Measurements from ENCODE around the gene NSRP1.
"Not testable (repeated sequence)": the region's sequence is repeated elsewhere in the genome, so short reads cannot be mapped to it uniquely, and the experiment has no call there.

The NSRP1 gene

DNA sequence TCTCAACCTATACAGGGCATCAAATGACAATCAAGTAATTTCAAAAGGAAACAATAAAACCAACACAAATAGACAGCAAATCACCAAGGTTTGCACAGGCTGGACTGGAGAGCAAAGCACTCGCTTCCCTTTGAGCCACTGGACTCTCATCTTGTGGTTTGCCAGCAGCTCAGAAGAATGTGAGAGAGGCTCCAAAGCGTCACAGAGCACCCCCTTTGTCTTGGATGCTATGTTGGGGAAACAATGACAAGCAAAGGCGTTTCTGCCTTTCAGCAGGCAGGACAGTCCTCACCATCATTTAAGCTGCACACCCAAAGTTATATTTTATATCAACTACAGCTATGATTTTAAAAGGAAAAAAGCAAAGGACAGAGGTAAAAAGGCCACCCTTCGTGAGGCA is 105.6 kb downstream of the NSRP1 start:
- DNase-seq (ENCODE audit: low spot score) = no peak

- no peak for DNase-seq (ENCODE audit: low spot score)
Measured at GRCh38 chr17:30222721-30223175, 106.1 kb downstream of the NSRP1 start.

DNA sequence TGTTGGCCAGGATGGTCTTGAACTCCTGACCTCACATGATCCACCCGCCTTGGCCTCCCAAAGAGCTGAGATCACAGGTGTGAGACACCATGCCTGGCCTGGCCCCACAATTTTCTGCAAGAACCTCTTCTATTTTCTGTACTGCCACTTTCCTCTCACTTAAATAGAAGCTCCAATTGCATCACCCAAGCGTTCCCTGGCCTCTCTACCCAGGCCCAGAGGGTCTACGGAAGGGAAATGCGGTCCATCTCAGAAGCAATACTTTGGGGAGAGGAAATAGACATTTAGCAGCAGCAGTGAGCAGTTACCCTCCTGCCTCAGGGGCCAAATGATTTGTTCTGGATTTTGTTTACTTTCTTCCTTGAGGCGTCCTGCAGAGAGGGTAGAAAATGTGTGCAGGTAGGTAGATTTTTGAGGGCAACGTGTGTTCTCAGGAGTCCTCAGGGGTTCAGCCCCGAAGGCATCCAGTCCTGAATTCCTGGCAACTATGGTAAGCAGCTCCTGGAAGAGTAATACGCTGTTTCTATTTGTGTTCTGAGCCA is 107.9 kb downstream of the NSRP1 start:
- DNase-seq (ENCODE audit: low spot score) = no peak

DNA sequence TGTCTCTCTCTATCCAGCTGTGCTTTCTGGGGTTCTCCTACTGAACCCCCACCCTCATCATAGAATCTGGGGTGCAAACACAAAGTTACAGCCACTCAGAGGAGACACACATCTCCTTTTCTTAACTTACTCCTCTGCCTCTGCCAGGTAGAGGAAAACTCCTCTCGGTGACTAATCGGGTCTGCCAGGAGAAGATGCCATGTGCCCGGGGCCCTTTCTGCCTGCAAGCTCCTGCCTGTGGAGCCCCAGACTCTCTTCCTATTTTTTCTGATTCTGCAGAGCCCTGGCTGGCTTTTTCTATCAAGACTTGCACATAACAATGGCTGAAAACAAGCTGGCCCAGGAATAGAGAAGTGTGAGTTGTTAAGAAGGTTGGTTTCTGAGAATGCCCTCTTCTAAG is 108.5 kb downstream of the NSRP1 start:
- DNase-seq (ENCODE audit: low spot score) = no peak

GRCh38 chr17:30225919-30226553 is 109.4 kb downstream of the NSRP1 start:
- DNase-seq (ENCODE audit: low spot score) = no peak

- no peak for DNase-seq (ENCODE audit: low spot score)
Measured at GRCh38 chr17:30226878-30227277, 110.3 kb downstream of the NSRP1 start.

DNA sequence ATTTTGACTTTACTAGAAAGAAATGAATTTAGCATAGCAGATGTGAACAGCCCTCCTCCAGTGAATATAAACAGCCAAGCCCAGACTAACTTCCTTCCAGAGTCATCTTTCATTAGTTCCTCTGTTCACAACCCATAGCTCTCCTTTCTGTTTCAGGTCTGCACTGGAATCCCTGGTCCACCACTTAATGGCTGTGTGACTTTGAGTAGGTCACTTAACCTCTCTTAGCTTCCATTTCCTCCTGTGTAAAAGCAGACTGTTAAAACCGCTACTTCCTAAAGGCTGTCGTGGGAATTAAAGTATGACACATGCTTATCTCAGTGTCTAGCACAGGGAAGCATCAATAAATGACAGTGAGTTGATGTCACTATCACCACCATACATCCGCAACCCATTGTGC is 111.4 kb downstream of the NSRP1 start:
- DNase-seq (ENCODE audit: low spot score) = no peak

DNA sequence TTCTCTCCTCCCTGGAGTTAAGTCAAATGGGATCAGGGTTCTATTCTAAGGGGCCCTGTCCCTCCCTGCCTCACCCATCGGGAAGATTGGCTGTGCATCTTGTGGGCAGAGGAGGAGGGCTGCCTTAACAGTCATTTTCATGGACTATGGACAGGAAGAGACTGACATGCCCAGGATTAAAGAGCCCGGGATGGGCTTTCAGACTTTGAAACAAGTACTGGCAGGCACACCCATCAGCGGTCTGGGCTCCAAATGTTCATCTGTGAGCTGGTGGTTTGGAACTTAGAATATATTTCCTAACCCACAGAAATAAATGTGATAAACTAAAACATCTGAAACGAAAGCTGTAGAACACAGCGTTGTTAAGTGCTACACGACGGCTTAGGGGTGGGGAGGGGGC is 112.4 kb downstream of the NSRP1 start:
- DNase-seq (ENCODE audit: low spot score) = no peak

- DNase-seq (ENCODE audit: low spot score) = not testable (repeated sequence)
Measured at GRCh38 chr17:30230009-30230408, 113.4 kb downstream of the NSRP1 start.

GRCh38 chr17:30230596-30231125 is 114.0 kb downstream of the NSRP1 start:
- DNase-seq (ENCODE audit: low spot score) = no peak

DNA sequence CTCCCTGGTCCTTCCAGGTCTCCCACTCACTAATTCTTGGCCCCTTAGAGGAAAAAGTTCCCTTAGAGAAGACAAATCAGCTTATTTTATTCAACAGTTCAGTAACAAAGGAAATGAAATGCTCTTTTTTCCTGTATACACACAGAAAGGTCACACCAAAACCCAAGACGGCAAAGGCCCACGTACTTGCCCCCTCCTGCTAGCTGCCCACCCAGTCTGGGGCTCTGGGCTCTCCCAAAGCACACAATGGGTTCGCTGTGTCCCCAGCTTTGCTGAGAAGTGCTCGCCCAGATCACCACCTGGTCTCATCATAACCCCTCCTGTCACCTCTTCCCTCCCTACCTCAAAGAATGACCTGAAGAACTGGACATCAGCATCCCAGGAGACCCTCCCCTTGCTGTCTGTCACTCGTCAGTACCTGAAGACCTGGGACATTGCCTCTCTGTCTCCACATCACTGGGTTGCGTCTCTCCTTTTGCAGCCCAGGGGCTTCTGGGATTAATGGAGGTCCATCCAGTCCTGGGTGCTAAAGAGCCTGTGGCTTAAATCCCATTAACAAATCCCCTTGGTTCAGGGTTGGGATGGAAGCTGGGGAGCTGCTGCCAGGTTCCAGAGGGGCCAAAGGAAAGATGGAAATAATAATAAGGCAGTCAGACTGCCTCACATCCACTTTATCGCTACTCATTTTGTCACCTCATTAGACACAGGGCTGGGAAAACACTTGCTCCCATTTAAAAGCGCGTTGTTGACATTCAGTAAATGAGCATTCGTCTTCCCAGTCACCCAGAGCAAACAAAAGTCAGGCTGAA is 115.6 kb downstream of the NSRP1 start:
- DNase-seq (ENCODE audit: low spot score) = no peak

DNA sequence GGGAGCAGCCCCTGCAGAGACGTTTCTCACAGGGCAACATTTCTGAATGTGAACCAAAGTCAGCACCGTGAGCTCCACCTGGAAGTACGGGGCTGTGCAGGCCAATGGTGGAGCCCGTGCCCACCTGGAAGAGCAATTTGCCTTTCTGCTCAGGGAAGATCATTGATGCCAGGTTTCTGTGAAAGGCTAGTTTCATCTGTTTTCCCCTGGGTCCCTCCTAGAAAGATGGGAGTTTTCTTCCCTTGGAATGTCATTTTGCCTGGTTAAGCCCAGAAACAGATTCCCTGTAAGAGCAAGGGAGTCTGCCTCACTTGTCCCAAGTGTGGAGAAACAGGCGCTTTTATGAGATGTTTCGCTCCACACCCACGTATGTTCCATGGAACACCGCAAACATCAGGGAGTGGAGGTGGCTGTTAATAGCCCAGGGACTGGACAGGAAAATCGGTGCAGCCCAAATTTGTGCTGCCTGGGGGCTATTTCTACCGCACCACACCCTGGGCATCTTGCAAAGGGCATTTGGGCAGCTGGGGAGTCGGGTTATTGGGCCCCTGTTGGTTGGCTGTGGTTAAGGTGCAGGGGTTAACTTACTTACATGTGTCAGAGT is 116.3 kb downstream of the NSRP1 start:
- no peak for DNase-seq (ENCODE audit: low spot score)

- DNase-seq (ENCODE audit: low spot score) = no peak
Measured at GRCh38 chr17:30234296-30234695, 117.7 kb downstream of the NSRP1 start.

DNA sequence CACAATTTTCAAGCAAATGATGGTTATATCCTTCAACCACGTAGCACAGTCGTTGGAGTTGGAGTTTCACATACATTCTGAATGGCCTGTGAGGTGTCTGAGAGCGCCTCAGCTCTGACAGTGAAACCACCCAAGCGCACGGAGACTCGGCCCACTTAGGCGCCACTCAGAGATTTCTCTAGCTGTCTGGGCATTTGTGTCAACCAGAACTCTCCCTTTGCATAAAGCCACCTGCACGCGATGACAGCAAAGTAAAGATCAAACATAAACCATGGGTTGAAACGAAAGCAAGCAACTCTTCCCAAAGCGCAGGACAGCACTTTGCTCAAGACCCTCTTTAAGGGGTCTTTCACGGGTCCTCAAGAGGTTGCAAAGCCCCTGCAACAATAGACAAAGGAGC is 118.3 kb downstream of the NSRP1 start:
- DNase-seq (ENCODE audit: low spot score) = no peak

- no peak for DNase-seq (ENCODE audit: low spot score)
Measured at GRCh38 chr17:30235386-30236296, 119.0 kb downstream of the NSRP1 start, which contains the start of gene SLC6A4. Gene SLC6A4, minus strand, starts transcription at chr17:30235697. Its CDS starts 13,739 bp downstream, at chr17:30221958.

Measured in hematopoietic multipotent progenitor cell treated with erythropoietin and hydrocortisone succinate and interleukin-3 and kit ligand, for 15 days (in vitro differentiated cells).